HUES6 (cell line): ENCODE measurements around the gene ADGRV1.
A peak's percentile ranks its signal among the peaks of the same experiment; 100 is the strongest.

Experiments
- H3K27ac ChIP-seq: 2 replicates; pipeline ENCODE4 v1.7.0; 2013; ENCODE audit warnings: low read depth, mild to moderate bottlenecking, low read length, inconsistent platforms
- H3K27me3 ChIP-seq: 2 replicates; pipeline ENCODE4 v1.6.1; 2013; ENCODE audit warnings: low read length; ENCODE audit not compliant: control insufficient read depth, insufficient read depth
- H3K36me3 ChIP-seq: 2 replicates; pipeline ENCODE4 v1.6.1; 2013; ENCODE audit warnings: low read length; ENCODE audit not compliant: control insufficient read depth, insufficient read depth
- H3K4me1 ChIP-seq: 2 replicates; pipeline ENCODE4 v1.6.1; 2013; ENCODE audit warnings: low read length; ENCODE audit not compliant: control insufficient read depth, insufficient read depth
- H3K4me3 ChIP-seq: 2 replicates; pipeline ENCODE4 v1.5.1; 2013; ENCODE audit warnings: low read depth, low read length
- H3K9ac ChIP-seq: one replicate; pipeline ENCODE4 v1.6.1; 2013; ENCODE audit warnings: mild to moderate bottlenecking, low read length
- H3K9me3 ChIP-seq: 2 replicates; pipeline ENCODE4 v1.6.1; 2013; ENCODE audit warnings: low read depth, low read length; ENCODE audit not compliant: control insufficient read depth, insufficient read depth

ADGRV1 gene

GRCh38 chr5:90558344-90559192, at the start of gene ADGRV1:
ADGRV1 (plus strand) TSS chr5:90558797; CDS start chr5:90558896, 99 bp downstream.
- Histone ChIP-seq H3K36me3 (no peaks in the 10 kb centered on the region), H3K27me3 (peaks cover 19% of the 10 kb centered on the region; the same call in 1 of the 2 replicates), H3K4me3 (peak within 1 kb of the TSS; percentile 84), H3K27ac (peak within 1 kb of the TSS; percentile 60; the same call in 1 of the 2 replicates), H3K4me1 (peaks cover 72% of the 10 kb centered on the region), H3K9me3 (no peaks in the 10 kb centered on the region), H3K9ac (peak within 1 kb of the TSS; percentile 76)

DNA sequence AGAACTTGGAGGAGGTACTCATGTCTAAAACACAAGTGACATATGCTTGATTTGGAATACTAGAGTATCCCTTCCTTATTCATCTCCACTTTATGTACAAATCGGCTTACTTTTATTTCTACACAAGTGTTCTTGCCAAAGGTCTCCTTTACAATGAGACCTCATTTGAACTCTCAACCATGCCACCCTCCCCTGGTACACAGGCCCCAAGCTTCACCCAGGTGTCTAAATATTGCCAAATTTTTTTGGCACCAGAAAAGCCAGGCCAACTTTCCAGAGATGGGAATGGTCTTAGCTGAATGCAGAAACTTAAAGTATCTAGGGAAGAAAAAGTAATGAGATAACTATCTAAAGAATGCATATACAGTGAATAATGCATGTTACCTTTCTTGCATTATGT, 48.2 kb upstream of the ADGRV1 start:
- H3K4me3 ChIP-seq: no peak overlapping the region
- H3K4me1 ChIP-seq: no peaks in the 10 kb centered on the region
- peaks cover 35% of the 10 kb centered on the region for H3K36me3 ChIP-seq
- no peaks in the 10 kb centered on the region for H3K9me3 ChIP-seq
- no peak overlapping the region for H3K9ac ChIP-seq
- no peak overlapping the region for H3K27ac ChIP-seq
- no peaks in the 10 kb centered on the region for H3K27me3 ChIP-seq

GRCh38 chr5:90514520-90514919, 44.1 kb upstream of the ADGRV1 start:
- Histone ChIP-seq H3K27me3 (no peaks in the 10 kb centered on the region), H3K27ac (no peak overlapping the region), H3K9ac (no peak overlapping the region), H3K9me3 (no peaks in the 10 kb centered on the region), H3K36me3 (peaks cover 21% of the 10 kb centered on the region), H3K4me1 (no peaks in the 10 kb centered on the region), H3K4me3 (no peak overlapping the region)

DNA sequence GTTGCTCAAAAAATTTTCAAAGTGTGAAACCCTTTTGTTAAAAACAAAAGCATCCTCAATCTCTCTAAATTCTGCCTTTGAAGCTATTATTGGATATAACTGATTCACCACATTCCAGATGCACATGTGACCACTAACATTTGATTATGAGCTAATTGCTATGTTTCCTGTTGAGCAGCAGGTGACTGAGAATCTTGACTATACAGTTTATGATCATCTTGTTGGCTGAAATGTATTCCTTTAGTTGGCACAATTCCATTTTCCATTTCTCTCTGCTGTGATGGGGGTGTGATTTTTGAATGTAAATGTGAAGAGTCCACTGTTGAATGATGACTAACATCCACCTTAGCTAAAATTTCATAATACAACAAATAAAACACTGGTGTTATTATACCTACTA, 39.9 kb upstream of the ADGRV1 start:
- Histone ChIP-seq H3K9me3 (no peaks in the 10 kb centered on the region), H3K36me3 (peaks cover 41% of the 10 kb centered on the region), H3K27me3 (no peaks in the 10 kb centered on the region), H3K4me3 (no peak overlapping the region), H3K9ac (no peak overlapping the region), H3K27ac (no peak overlapping the region), H3K4me1 (no peaks in the 10 kb centered on the region)

GRCh38 chr5:90519081-90519480, 39.5 kb upstream of the ADGRV1 start:
- H3K27ac ChIP-seq: no peak overlapping the region
- H3K27me3 ChIP-seq: no peaks in the 10 kb centered on the region
- no peak overlapping the region for H3K9ac ChIP-seq
- H3K4me3 ChIP-seq: no peak overlapping the region
- H3K9me3 ChIP-seq: no peaks in the 10 kb centered on the region
- H3K4me1 ChIP-seq: no peaks in the 10 kb centered on the region
- H3K36me3 ChIP-seq: peaks cover 45% of the 10 kb centered on the region

GRCh38 chr5:90528601-90529193, 29.9 kb upstream of the ADGRV1 start:
- H3K9me3 ChIP-seq: no peaks in the 10 kb centered on the region
- peak overlapping the region; percentile 81 for H3K9ac ChIP-seq
- peaks cover 15% of the 10 kb centered on the region for H3K36me3 ChIP-seq
- peak overlapping the region; percentile 49; the same call in 1 of the 2 replicates for H3K27ac ChIP-seq
- no peaks in the 10 kb centered on the region for H3K27me3 ChIP-seq
- peaks cover 9% of the 10 kb centered on the region; the same call in 1 of the 2 replicates for H3K4me1 ChIP-seq
- peak overlapping the region; percentile 84 for H3K4me3 ChIP-seq

- H3K4me3 ChIP-seq: peak within 1 kb of the TSS; percentile 84
- H3K27ac ChIP-seq: peak within 1 kb of the TSS; percentile 49
- H3K9me3 ChIP-seq: no peaks in the 10 kb centered on the region
- H3K9ac ChIP-seq: peak within 1 kb of the TSS; percentile 83
- H3K27me3 ChIP-seq: no peaks in the 10 kb centered on the region
- H3K36me3 ChIP-seq: peaks cover 8% of the 10 kb centered on the region; the same call in 1 of the 2 replicates
- peaks cover 13% of the 10 kb centered on the region; the same call in 1 of the 2 replicates for H3K4me1 ChIP-seq
Measured at GRCh38 chr5:90529194-90529938, 29.2 kb upstream of the ADGRV1 start, which contains the start of gene LYSMD3. LYSMD3 (minus strand) TSS chr5:90529584; CDS start chr5:90525289, 4,295 bp downstream.

DNA sequence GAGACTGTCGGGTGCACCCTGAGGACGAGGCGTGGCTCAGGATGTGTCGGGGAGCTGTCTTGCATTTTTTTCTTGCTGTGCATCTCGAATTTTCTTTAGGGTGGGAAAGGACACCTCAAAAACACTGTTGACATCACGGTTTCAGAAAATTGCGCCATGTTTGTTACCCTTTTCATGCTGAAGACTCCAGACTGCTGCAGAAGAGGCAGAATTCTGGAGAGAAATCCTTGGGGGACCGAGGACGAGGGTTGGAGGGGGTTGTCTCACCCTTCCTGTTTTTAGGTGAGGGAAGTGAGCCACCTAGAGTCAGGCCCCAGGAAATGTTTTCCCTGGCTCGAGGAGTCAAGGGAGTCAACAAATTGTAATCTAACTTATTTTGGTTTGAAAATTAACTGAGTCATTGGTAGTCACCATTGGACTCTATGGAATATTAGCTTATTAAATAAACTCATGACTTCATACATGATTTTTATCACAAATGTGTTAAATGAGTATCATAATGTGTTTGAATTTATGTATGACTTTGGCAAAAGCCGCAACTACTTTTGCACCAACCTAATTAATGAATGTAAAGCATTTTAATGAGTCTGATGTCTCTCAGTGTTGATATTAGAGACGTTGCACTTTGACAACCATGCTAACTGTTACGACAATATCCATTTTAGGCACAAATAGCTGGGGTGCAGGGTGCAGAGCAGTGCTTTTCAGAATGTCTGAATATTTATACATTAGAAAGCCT, 28.5 kb upstream of the ADGRV1 start:
- no peaks in the 10 kb centered on the region for H3K27me3 ChIP-seq
- H3K9ac ChIP-seq: peak overlapping the region; percentile 83
- H3K9me3 ChIP-seq: no peaks in the 10 kb centered on the region
- peak overlapping the region; percentile 84 for H3K4me3 ChIP-seq
- H3K27ac ChIP-seq: no peak overlapping the region
- H3K36me3 ChIP-seq: peaks cover 1% of the 10 kb centered on the region; the same call in 1 of the 2 replicates
- peaks cover 13% of the 10 kb centered on the region; the same call in 1 of the 2 replicates for H3K4me1 ChIP-seq

GRCh38 chr5:90530736-90531487, 27.7 kb upstream of the ADGRV1 start:
- H3K4me3 ChIP-seq: peak overlapping the region; percentile 84
- no peak overlapping the region for H3K9ac ChIP-seq
- no peaks in the 10 kb centered on the region for H3K9me3 ChIP-seq
- no peaks in the 10 kb centered on the region for H3K27me3 ChIP-seq
- H3K4me1 ChIP-seq: peaks cover 13% of the 10 kb centered on the region; the same call in 1 of the 2 replicates
- H3K36me3 ChIP-seq: no peaks in the 10 kb centered on the region
- no peak overlapping the region for H3K27ac ChIP-seq

DNA sequence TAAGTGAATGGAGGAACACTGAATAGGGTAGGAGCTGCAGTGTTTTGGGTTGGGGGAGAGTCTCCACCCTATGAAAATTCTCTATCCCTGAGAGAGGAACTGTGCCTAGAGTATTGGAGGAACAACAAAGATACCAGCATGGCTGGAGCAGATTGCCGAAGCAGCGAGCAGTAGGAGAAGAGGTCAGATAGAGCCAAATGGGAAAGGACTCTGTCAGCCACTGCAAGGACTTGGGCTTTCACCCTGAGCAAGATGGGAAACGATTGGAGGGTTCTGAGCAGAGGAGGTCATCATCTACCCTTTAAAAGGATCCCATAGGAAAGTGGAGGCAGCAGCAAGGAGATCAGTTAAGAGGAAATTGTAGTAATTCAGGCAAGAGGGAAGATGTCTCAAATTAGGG, 24.8 kb upstream of the ADGRV1 start:
- Histone ChIP-seq H3K9ac (no peak overlapping the region), H3K4me1 (peaks cover 8% of the 10 kb centered on the region; the same call in 1 of the 2 replicates), H3K36me3 (no peaks in the 10 kb centered on the region), H3K4me3 (no peak overlapping the region), H3K27ac (no peak overlapping the region), H3K27me3 (no peaks in the 10 kb centered on the region), H3K9me3 (no peaks in the 10 kb centered on the region)
